Measurements from ENCODE around the gene RICTOR. TPM values are rescaled to one million over a fixed set of nuclear protein-coding genes. Genes with fewer than 3 reads are reported as not detected.

RICTOR gene, protein sequence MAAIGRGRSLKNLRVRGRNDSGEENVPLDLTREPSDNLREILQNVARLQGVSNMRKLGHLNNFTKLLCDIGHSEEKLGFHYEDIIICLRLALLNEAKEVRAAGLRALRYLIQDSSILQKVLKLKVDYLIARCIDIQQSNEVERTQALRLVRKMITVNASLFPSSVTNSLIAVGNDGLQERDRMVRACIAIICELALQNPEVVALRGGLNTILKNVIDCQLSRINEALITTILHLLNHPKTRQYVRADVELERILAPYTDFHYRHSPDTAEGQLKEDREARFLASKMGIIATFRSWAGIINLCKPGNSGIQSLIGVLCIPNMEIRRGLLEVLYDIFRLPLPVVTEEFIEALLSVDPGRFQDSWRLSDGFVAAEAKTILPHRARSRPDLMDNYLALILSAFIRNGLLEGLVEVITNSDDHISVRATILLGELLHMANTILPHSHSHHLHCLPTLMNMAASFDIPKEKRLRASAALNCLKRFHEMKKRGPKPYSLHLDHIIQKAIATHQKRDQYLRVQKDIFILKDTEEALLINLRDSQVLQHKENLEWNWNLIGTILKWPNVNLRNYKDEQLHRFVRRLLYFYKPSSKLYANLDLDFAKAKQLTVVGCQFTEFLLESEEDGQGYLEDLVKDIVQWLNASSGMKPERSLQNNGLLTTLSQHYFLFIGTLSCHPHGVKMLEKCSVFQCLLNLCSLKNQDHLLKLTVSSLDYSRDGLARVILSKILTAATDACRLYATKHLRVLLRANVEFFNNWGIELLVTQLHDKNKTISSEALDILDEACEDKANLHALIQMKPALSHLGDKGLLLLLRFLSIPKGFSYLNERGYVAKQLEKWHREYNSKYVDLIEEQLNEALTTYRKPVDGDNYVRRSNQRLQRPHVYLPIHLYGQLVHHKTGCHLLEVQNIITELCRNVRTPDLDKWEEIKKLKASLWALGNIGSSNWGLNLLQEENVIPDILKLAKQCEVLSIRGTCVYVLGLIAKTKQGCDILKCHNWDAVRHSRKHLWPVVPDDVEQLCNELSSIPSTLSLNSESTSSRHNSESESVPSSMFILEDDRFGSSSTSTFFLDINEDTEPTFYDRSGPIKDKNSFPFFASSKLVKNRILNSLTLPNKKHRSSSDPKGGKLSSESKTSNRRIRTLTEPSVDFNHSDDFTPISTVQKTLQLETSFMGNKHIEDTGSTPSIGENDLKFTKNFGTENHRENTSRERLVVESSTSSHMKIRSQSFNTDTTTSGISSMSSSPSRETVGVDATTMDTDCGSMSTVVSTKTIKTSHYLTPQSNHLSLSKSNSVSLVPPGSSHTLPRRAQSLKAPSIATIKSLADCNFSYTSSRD (N-terminal part only)
- 47.9 TPM for total RNA-seq

GRCh38 chr5:39074017-39074814 is at the start of gene RICTOR:
Gene RICTOR (minus strand): TSS chr5:39074399. CDS start chr5:39074377, 22 bp downstream.

Small RNA genes within 50 kb of the gene (small RNA-seq; reads per million reads assigned to genes)
- gene AIG1P1 (ENCODE audit: low replicate concordance), result not detected

Other genes starting within 250 kb of the RICTOR start
- 15.7 TPM for gene OSMR, start 228.4 kb downstream of the RICTOR start, total RNA-seq
- 5.5 TPM for gene FYB1, start 145.2 kb upstream of the RICTOR start, total RNA-seq